Skin epidermis (tissue), 12 donors: Measurements from ENCODE around the gene TRANK1.

Source experiments
- H3K27ac ChIP-seq, 21 experiments: fragments of 200-600 bp; sonication (generic) in 11 of 21; one replicate each; pipeline ENCODE4 v1.5.0; 2020; ENCODE audit warnings: mild to moderate bottlenecking in 3 of 21, inconsistent platforms in 2 of 21, moderate library complexity in 2 of 21
- H3K4me3 ChIP-seq, 7 experiments: fragments of 200-600 bp; sonication (generic) in 2 of 7; one replicate each; pipeline ENCODE4 v1.5.0; 2020; ENCODE audit warnings: inconsistent platforms in 2 of 7, mild to moderate bottlenecking in 2 of 7, moderate library complexity in 1 of 7

TRANK1 gene

DNA sequence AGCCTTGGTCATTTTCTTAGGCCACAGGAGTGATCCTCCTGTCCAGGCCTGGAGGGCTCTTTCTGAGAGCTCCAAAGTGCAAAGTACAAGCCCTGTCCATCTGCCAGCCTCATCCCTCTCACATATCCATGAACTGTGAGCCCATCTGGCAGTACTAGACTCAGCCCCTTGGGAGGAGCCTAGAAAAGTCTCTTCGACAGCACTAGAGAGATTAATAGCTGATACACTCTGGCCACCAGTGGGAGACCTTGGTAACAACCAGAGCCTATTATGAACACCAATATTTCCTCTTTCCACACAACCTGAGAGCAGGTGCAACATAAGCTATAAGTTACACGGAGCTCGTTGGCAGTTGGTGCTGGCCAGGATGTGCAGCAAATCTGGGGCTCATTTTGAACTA, 121.0 kb downstream of the TRANK1 start:
- no peak overlapping the region for H3K4me3 ChIP-seq
- no peak overlapping the region for H3K27ac ChIP-seq

- H3K27ac ChIP-seq: no peak overlapping the region
- no peak overlapping the region for H3K4me3 ChIP-seq
These were observed 124.8 kb downstream of the TRANK1 start for GRCh38 chr3:36820083-36820482.

DNA sequence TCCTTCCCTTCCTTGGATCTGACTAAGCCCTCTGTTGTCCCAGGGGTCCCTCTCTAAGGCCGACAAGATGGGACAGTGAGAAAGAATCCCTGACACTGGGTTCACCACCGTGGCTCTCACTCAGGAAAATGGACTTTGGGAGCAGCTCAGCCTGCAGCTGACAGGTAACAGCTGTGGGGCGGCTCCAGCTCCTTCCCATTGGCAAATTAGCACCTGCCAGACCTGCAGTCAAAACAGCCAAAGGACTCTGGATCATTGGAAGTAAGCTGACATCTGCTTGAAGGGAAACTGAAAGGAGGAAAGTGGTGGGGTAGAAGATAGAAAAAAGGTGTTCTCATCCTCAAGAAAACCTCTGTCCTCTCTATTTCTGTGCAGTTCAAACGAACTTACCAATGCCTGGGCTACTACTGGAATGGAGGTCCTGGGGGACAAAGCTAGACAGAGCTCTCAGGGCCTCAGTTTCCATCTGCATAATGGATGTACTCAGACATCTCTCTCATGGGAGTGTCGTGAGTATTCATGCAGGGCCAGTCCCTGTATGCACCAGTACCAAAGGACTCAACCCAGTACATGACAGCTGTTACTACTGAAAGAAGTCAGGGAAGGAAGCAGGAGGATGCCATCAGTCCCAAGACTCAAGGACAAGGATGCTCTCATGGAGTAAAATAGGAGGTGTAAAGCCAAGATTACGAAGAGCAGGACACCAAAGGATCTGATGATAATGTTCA, 126.9 kb downstream of the TRANK1 start:
- H3K4me3 ChIP-seq: no peak overlapping the region

DNA sequence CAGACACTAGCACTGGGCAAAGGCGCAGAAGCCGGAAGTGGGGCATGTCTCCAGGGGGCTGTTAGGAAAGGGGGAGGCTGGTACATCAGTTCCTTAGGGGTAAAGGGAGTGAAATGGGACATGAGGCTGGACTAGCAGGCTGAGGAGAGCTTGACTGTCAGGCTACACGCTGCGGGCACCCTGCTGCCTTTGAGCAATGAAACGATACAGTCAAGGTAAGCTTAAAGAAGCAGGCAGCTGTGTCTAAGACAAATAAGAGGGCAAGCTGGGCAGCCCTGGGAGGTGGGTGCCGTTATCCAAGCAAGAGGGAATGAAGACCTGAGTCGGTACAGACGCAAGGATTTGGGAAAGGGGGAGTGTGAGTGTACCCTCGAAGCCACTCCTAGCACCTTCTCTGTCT, 129.5 kb downstream of the TRANK1 start:
- no peak overlapping the region for H3K4me3 ChIP-seq
- no peak overlapping the region for H3K27ac ChIP-seq

More for the DNA sequence above, 126.9 kb downstream of the TRANK1 start:
- no peak overlapping the region for H3K27ac ChIP-seq

GRCh38 chr3:36814776-36815175, 130.1 kb downstream of the TRANK1 start:
- H3K4me3 ChIP-seq: no peak overlapping the region
- H3K27ac ChIP-seq: peak overlapping the region in 6 of 21 experiments; percentile 27 to 57 (median 42)

DNA sequence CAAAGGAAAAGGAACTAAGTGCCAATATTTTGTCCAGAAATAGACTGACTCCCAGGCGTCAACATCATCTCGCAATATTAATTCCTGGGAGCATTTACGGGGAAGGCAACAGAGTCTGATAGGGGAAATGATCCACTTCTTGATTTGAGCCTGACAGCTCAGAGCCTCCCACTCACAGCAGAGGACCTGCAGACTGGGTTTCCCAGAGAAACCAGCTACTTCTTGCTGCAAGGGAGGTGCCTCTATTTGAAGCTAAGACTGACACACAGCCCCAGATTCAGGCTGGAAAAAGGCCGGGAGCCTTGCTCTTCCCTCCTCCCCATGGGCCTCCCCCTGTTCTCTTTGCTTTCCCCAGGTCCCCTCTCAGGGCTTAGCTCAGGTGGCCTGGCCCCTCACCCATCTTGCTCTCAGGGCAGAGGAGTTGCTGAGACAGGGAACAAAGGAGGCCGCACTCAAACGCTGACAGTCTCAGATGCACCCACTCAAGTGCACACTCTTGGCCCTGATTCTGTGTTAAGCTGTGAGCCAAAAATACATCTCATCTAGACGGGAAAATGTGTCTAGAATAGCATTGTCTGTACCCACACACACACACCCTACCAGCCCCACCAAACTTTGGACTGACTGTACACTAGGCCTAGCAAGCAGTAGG, 130.7 kb downstream of the TRANK1 start:
- Histone ChIP-seq H3K4me3 (no peak overlapping the region), H3K27ac (peak overlapping the region in 8 of 21 experiments; percentile 37 to 57 (median 45))

- Histone ChIP-seq H3K4me3 (no peak overlapping the region), H3K27ac (peak overlapping the region in 6 of 21 experiments; percentile 10 to 50 (median 40))
These were observed 131.5 kb downstream of the TRANK1 start for GRCh38 chr3:36813305-36813704.

GRCh38 chr3:36812240-36812639, 132.6 kb downstream of the TRANK1 start:
- H3K4me3 ChIP-seq: no peak overlapping the region

GRCh38 chr3:36811768-36812167, 133.1 kb downstream of the TRANK1 start:
- no peak overlapping the region for H3K27ac ChIP-seq
- no peak overlapping the region for H3K4me3 ChIP-seq

More at GRCh38 chr3:36812240-36812639, 132.6 kb downstream of the TRANK1 start:
- no peak overlapping the region for H3K27ac ChIP-seq

DNA sequence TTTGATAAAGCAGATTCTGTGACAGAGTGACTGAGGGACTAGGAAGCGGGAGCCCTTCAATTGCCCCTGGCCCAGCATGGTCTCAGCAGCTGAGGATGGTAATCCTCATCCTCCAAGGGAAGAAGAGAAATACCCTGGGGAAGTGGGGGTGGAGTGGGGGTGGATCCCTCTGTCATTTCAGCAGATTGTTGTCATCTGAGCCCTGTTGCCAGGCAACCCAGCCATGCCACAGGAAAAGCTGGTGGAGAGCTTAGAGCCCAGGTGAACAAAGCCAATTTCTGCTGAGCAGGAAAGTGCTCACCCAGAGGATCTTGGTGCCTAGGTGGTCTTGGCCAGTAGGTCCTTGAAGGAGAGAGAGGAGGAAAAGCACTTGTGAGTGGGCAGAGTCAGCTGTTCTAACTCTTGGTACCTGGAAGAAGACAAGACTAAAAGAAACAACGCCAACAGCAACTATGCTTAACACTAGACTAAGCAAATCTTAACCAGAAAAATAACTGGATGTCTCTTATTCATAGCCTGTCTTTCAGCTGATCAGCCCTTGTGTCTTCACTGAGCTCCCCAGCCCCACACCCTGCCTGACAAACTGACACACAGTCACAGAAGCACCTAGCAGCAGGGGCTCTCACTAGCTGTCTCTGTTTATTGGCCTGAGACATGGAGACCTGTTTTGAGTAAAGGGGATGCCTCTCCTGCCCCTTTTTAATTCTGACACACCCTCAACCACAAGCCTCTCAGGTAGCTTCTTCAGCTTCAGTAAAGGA, 140.4 kb downstream of the TRANK1 start:
- no peak overlapping the region for H3K27ac ChIP-seq
- H3K4me3 ChIP-seq: no peak overlapping the region

- no peak overlapping the region for H3K27ac ChIP-seq
- no peak overlapping the region for H3K4me3 ChIP-seq
These were observed 141.6 kb downstream of the TRANK1 start for GRCh38 chr3:36803091-36803791.

DNA sequence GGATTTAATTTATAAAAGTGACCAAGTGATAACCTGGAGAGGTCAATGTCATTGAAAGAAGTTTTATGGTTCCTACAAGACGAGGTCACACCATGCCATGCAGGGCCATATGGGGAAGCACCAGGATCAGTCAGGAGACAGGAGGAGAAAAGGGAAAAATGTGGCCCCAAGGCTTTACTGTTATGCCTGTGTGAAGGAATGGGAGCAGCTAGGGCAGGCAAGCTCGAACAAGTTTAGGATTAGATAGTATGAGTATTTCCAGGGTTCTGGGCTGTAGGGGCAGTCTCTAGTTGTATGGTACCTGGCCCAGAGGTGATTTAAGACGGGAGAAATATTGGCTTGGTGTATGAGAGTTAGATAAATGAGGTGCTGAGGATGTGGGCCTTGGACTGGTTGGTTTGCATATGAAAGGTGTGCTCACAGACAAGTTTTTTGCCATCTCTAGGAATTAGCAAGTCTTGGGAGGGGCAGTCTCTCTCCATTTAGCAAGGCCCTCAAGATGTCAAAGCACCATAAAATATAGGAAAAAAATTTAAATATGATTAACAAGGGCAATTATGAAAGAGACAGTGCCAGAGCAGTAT, 144.2 kb downstream of the TRANK1 start:
- H3K27ac ChIP-seq: no peak overlapping the region
- H3K4me3 ChIP-seq: no peak overlapping the region

DNA sequence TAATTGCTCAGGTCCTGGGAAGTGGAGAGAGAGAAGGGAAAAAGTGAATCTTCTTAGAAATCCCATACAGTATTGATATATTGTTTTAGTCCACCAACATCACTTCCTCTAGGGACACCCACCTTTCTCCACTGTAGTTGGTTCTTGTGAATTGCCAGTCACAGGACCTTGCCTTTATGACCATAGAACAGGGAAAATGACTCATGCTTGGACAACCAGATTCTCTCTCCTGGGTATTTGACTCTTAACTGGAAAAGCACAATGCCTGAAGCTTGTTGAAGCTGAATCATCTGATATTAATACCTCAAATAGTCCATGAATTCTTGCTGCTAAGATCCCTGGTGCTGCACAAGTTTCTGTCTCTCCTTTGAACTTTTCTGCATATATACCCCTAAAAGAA, 148.0 kb downstream of the TRANK1 start:
- H3K27ac ChIP-seq: no peak overlapping the region
- H3K4me3 ChIP-seq: no peak overlapping the region

DNA sequence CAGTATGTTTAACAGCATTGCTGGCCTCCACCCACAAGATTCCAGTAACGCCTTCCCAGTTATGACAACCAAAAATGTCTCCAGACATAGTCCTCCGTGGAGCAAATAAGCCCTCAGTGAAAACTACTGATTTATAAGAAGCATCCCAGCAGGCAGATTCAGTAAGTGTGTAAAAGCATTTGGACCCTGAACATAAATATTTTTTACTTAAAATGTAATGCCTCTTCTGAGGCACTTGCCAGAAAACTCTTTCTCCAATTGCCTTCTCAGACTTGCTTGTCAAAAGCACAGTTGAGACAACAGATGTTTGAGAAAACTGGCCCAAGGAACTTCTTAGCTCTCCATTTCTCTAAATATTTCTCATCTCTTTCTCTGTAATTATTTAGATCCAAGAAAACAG, 148.7 kb downstream of the TRANK1 start:
- H3K27ac ChIP-seq: no peak overlapping the region
- H3K4me3 ChIP-seq: no peak overlapping the region

DNA sequence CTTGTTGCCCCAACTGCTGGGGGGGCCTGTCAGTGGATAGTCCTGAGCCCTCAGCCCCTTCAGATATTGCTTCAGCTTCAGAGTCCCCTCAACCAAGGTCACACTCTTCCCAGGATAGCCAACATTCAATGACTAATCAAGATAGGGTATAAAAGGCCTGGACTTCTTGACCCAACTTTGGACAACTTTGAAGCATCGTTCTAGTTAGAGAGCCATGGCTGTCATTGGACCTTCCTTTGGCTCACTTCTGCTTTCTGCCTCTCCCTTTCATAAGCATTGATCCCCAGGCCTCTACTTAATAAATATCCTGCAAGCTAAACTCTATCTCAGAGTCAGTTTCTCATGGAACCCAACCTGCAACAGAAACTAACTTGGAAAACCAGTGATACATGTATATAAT, 149.2 kb downstream of the TRANK1 start:
- no peak overlapping the region for H3K27ac ChIP-seq
- H3K4me3 ChIP-seq: no peak overlapping the region

GRCh38 chr3:36792342-36792741, 152.5 kb downstream of the TRANK1 start:
- no peak overlapping the region for H3K27ac ChIP-seq
- no peak overlapping the region for H3K4me3 ChIP-seq

DNA sequence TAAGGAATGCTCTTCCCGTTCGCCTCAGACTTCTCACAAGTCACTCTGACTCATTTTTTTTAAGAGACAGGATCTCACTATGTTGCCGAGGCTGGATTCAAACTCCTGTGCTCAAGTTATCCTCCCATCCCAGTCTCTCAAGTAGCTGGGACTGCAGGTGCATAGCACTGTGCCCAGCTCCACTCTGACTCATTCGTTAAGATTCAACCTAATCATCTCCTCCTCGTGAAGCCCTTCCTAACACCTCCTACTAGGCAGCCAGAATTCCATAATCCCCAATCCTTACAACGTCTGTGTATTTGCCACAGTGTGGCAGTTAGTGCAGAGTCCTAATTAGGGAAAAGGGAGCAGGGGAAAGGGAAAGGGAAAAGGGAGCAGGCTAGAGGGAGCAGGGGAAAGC, 154.1 kb downstream of the TRANK1 start:
- no peak overlapping the region for H3K4me3 ChIP-seq
- no peak overlapping the region for H3K27ac ChIP-seq

- Histone ChIP-seq H3K4me3 (no peak overlapping the region), H3K27ac (no peak overlapping the region)
These were observed 157.6 kb downstream of the TRANK1 start for GRCh38 chr3:36786921-36787890.
